A549 treated with Hydrocortisone at 1 μM for 4 hours (cell line): ENCODE results near the gene CCDC73. TPM values are rescaled to one million over a fixed set of nuclear protein-coding genes. Genes with fewer than 3 reads are reported as not detected.

Experiments
- total RNA-seq: library from RNA; stranded (reverse); fragments of 200-300 nt; extraction: Qiagen RNA extraction; gene quantifications from 5 replicates; pipeline ENCODE4 v1.2.3, GENCODE V29; 2022

Gene CCDC73
- total RNA-seq = 0.03 to 0.07 TPM in 2 of 5 replicates, not detected in the others

GRCh38 chr11:32794439-32794838 lies at the start of gene CCDC73:
TSS of gene CCDC73 (minus strand) at chr11:32794662. CDS start at chr11:32760243, 34,419 bp downstream.

GRCh38 chr11:32829680-32830412 lies 35.4 kb upstream of the CCDC73 start, which contains the start of gene PRRG4:
TSS of gene PRRG4 (plus strand) at chr11:32829927. CDS start at chr11:32830530, 603 bp downstream.

GRCh38 chr11:32583459-32584271 lies 210.8 kb downstream of the CCDC73 start, which contains the start of gene EIF3M:
TSS of gene EIF3M (plus strand) at chr11:32583831. CDS start at chr11:32583888, 57 bp downstream.

Other genes starting within 250 kb of the CCDC73 start
- gene EIF3M, start 210.8 kb downstream of the CCDC73 start, total RNA-seq = 399 to 493 TPM (median 407 TPM) in 5 replicates
- 1.6 to 1.8 TPM (median 1.6 TPM) in 5 replicates for gene PRRG4, start 35.3 kb upstream of the CCDC73 start, total RNA-seq
- 12.0 to 21.5 TPM (median 16.4 TPM) in 5 replicates for gene QSER1, start 98.1 kb upstream of the CCDC73 start, total RNA-seq
- gene DEPDC7, start 221.2 kb upstream of the CCDC73 start, total RNA-seq = 6.5 to 9.0 TPM (median 7.3 TPM) in 5 replicates
- 18.9 to 31.4 TPM (median 23.4 TPM) in 5 replicates for gene TCP11L1, start 244.9 kb upstream of the CCDC73 start, total RNA-seq